ENCODE measurements around the gene GRIK4.
"Not testable (repeated sequence)": the region's sequence is repeated elsewhere in the genome, so short reads cannot be mapped to it uniquely, and the experiment has no call there.

GRIK4 gene

GRCh38 chr11:120750647-120751549, 239.3 kb downstream of the GRIK4 start:
- no peak for DNase-seq

GRCh38 chr11:120751550-120751949, 240.0 kb downstream of the GRIK4 start:
- no peak for DNase-seq

GRCh38 chr11:120752668-120753067, 241.1 kb downstream of the GRIK4 start:
- DNase-seq, result no peak

- no peak for DNase-seq
Measured at GRCh38 chr11:120756931-120757330, 245.4 kb downstream of the GRIK4 start.

GRCh38 chr11:120759046-120759445, 247.5 kb downstream of the GRIK4 start:
- no peak for DNase-seq

- not testable (repeated sequence) for DNase-seq
Measured at GRCh38 chr11:120765710-120766109, 254.2 kb downstream of the GRIK4 start.

GRCh38 chr11:120766318-120766717, 254.8 kb downstream of the GRIK4 start:
- no peak for DNase-seq

- DNase-seq, result no peak
Measured at GRCh38 chr11:120768949-120769348, 257.4 kb downstream of the GRIK4 start.

GRCh38 chr11:120769906-120770305, 258.4 kb downstream of the GRIK4 start:
- DNase-seq, result no peak

GRCh38 chr11:120771551-120772060, 260.1 kb downstream of the GRIK4 start:
- no peak for DNase-seq

GRCh38 chr11:120773501-120774031, 262.0 kb downstream of the GRIK4 start:
- DNase-seq, result no peak

GRCh38 chr11:120774591-120775386, 263.2 kb downstream of the GRIK4 start:
- no peak for DNase-seq

- no peak for DNase-seq
Measured at GRCh38 chr11:120775986-120776951, 264.7 kb downstream of the GRIK4 start.

GRCh38 chr11:120778685-120779490, 267.3 kb downstream of the GRIK4 start:
- no peak for DNase-seq

- DNase-seq, result no peak
Measured at GRCh38 chr11:120780239-120780638, 268.7 kb downstream of the GRIK4 start.

- DNase-seq, result no peak
Measured at GRCh38 chr11:120781486-120782120, 270.1 kb downstream of the GRIK4 start.

- no peak for DNase-seq
Measured at GRCh38 chr11:120784566-120785251, 273.2 kb downstream of the GRIK4 start.

GRCh38 chr11:120785576-120785975, 274.0 kb downstream of the GRIK4 start:
- DNase-seq, result no peak

GRCh38 chr11:120786206-120786735, 274.7 kb downstream of the GRIK4 start:
- no peak for DNase-seq

GRCh38 chr11:120787224-120787623, 275.7 kb downstream of the GRIK4 start:
- DNase-seq, result not testable (repeated sequence)
